ENCODE data around the gene C22orf23. TPM values are rescaled to one million over a fixed set of nuclear protein-coding genes. Genes with fewer than 3 reads are reported as not detected.

Gene C22orf23
- polyA plus RNA-seq, 4 donors, result 0.24 TPM; not detected in 2

- Histone ChIP-seq H3K4me3 (ENCODE audit: low read depth in 1 of 3, low read length in 3 of 3) (no peak overlapping the region), H3K36me3 (ENCODE audit: control insufficient read depth in 3 of 3, insufficient read depth in 2 of 3, low read depth in 1 of 3, low read length in 3 of 3) (peaks cover 0 to 57% (median 6%) of the 10 kb centered on the region in 3 donors), H3K4me1 (ENCODE audit: control insufficient read depth in 3 of 3, insufficient read depth in 2 of 3, low read depth in 1 of 3, low read length in 2 of 3) (no peaks in the 10 kb centered on the region), H3K9me3 (ENCODE audit: control insufficient read depth in 2 of 2, insufficient read depth in 1 of 2, low read depth in 1 of 2, low read length in 1 of 2) (no peaks in the 10 kb centered on the region), H3K27me3 (ENCODE audit: control insufficient read depth in 3 of 3, insufficient read depth in 3 of 3, low read length in 3 of 3) (no peaks in the 10 kb centered on the region), H3K27ac (ENCODE audit: low read depth in 1 of 3, low read length in 2 of 3) (peak overlapping the region in 1 of 3 donors; percentile 29)
- 82 to 91% (median 89%) methylated on average over 15 of the region's 15 CpGs for WGBS, 3 donors
- FAIRE-seq (no peak), DNase-seq (no peak)
Measured at GRCh38 chr22:37910890-37911672, 42.3 kb downstream of the C22orf23 start.

- WGBS, 3 donors, result 81 to 90% (median 85%) methylated on average over 7 of the region's 7 CpGs
- Histone ChIP-seq H3K27ac (ENCODE audit: low read depth in 1 of 3, low read length in 2 of 3) (no peak overlapping the region), H3K4me1 (ENCODE audit: control insufficient read depth in 3 of 3, insufficient read depth in 2 of 3, low read depth in 1 of 3, low read length in 2 of 3) (no peaks in the 10 kb centered on the region), H3K27me3 (ENCODE audit: control insufficient read depth in 3 of 3, insufficient read depth in 3 of 3, low read length in 3 of 3) (no peaks in the 10 kb centered on the region), H3K4me3 (ENCODE audit: low read depth in 1 of 3, low read length in 3 of 3) (no peak overlapping the region), H3K9me3 (ENCODE audit: control insufficient read depth in 2 of 2, insufficient read depth in 1 of 2, low read depth in 1 of 2, low read length in 1 of 2) (no peaks in the 10 kb centered on the region), H3K36me3 (ENCODE audit: control insufficient read depth in 3 of 3, insufficient read depth in 2 of 3, low read depth in 1 of 3, low read length in 3 of 3) (peaks cover 0 to 47% (median 4%) of the 10 kb centered on the region in 3 donors)
- DNase-seq (no peak), FAIRE-seq (no peak)
Measured at GRCh38 chr22:37909766-37910165, 43.6 kb downstream of the C22orf23 start.

- H3K4me1 ChIP-seq (ENCODE audit: control insufficient read depth in 3 of 3, insufficient read depth in 2 of 3, low read depth in 1 of 3, low read length in 2 of 3), result no peaks in the 10 kb centered on the region
- H3K27me3 ChIP-seq (ENCODE audit: control insufficient read depth in 3 of 3, insufficient read depth in 3 of 3, low read length in 3 of 3), result no peaks in the 10 kb centered on the region
- 30 to 49% (median 41%) methylated on average over 18 to 19 of the region's 19 CpGs for WGBS, 3 donors
- peak overlapping the region in 1 of 3 donors; percentile 82 for H3K27ac ChIP-seq (ENCODE audit: low read depth in 1 of 3, low read length in 2 of 3)
- DNase-seq (no peak), FAIRE-seq (no peak)
- peak overlapping the region in 2 of 3 donors; percentile 73 to 91 for H3K4me3 ChIP-seq (ENCODE audit: low read depth in 1 of 3, low read length in 3 of 3)
- peaks cover 0 to 26% (median 0%) of the 10 kb centered on the region in 3 donors for H3K36me3 ChIP-seq (ENCODE audit: control insufficient read depth in 3 of 3, insufficient read depth in 2 of 3, low read depth in 1 of 3, low read length in 3 of 3)
- no peaks in the 10 kb centered on the region for H3K9me3 ChIP-seq (ENCODE audit: control insufficient read depth in 2 of 2, insufficient read depth in 1 of 2, low read depth in 1 of 2, low read length in 1 of 2)
Measured at GRCh38 chr22:37907036-37907954, 46.1 kb downstream of the C22orf23 start.

GRCh38 chr22:37906364-37907008 is 46.9 kb downstream of the C22orf23 start:
- WGBS, 3 donors, result 1 to 10% (median 1%) methylated on average over 9 to 75 of the region's 75 CpGs
- DNase-seq, result peak in 1 of 2 donors; percentile 45
- H3K27me3 ChIP-seq (ENCODE audit: control insufficient read depth in 3 of 3, insufficient read depth in 3 of 3, low read length in 3 of 3), result no peaks in the 10 kb centered on the region
- peak overlapping the region; percentile 73 to 97 (median 91) for H3K4me3 ChIP-seq (ENCODE audit: low read depth in 1 of 3, low read length in 3 of 3)
- peak overlapping the region in 2 of 3 donors; percentile 77 to 82 for H3K27ac ChIP-seq (ENCODE audit: low read depth in 1 of 3, low read length in 2 of 3)
- no peaks in the 10 kb centered on the region for H3K4me1 ChIP-seq (ENCODE audit: control insufficient read depth in 3 of 3, insufficient read depth in 2 of 3, low read depth in 1 of 3, low read length in 2 of 3)
- H3K36me3 ChIP-seq (ENCODE audit: control insufficient read depth in 3 of 3, insufficient read depth in 2 of 3, low read depth in 1 of 3, low read length in 3 of 3), result peaks cover 0 to 18% (median 0%) of the 10 kb centered on the region in 3 donors
- FAIRE-seq, result no peak
- no peaks in the 10 kb centered on the region for H3K9me3 ChIP-seq (ENCODE audit: control insufficient read depth in 2 of 2, insufficient read depth in 1 of 2, low read depth in 1 of 2, low read length in 1 of 2)

- Histone ChIP-seq H3K27ac (ENCODE audit: low read depth in 1 of 3, low read length in 2 of 3) (peak within 1 kb of the TSS; percentile 10 to 82 (median 77)), H3K27me3 (ENCODE audit: control insufficient read depth in 3 of 3, insufficient read depth in 3 of 3, low read length in 3 of 3) (no peaks in the 10 kb centered on the region), H3K9me3 (ENCODE audit: control insufficient read depth in 2 of 2, insufficient read depth in 1 of 2, low read depth in 1 of 2, low read length in 1 of 2) (no peaks in the 10 kb centered on the region), H3K36me3 (ENCODE audit: control insufficient read depth in 3 of 3, insufficient read depth in 2 of 3, low read depth in 1 of 3, low read length in 3 of 3) (peaks cover 0 to 12% (median 0%) of the 10 kb centered on the region in 3 donors), H3K4me1 (ENCODE audit: control insufficient read depth in 3 of 3, insufficient read depth in 2 of 3, low read depth in 1 of 3, low read length in 2 of 3) (no peaks in the 10 kb centered on the region), H3K4me3 (ENCODE audit: low read depth in 1 of 3, low read length in 3 of 3) (peak within 1 kb of the TSS; percentile 73 to 97 (median 91))
- 5 to 16% (median 15%) methylated on average over 36 to 90 of the region's 90 CpGs for WGBS, 3 donors
- DNase-seq (peak; percentile 68 to 87), FAIRE-seq (no peak)
Measured at GRCh38 chr22:37905534-37906363, 47.7 kb downstream of the C22orf23 start, which contains the start of gene MICALL1. MICALL1 (plus strand) TSS chr22:37906297; CDS start chr22:37906423, 126 bp downstream.

GRCh38 chr22:37904572-37905533 is 48.5 kb downstream of the C22orf23 start:
- no peak overlapping the region for H3K4me3 ChIP-seq (ENCODE audit: low read depth in 1 of 3, low read length in 3 of 3)
- no peak for FAIRE-seq
- WGBS, 3 donors, result 79 to 88% (median 81%) methylated on average over 10 of the region's 10 CpGs

More at GRCh38 chr22:37904572-37905533, 48.5 kb downstream of the C22orf23 start:
- Histone ChIP-seq H3K36me3 (ENCODE audit: control insufficient read depth in 3 of 3, insufficient read depth in 2 of 3, low read depth in 1 of 3, low read length in 3 of 3) (peaks cover 0 to 6% (median 0%) of the 10 kb centered on the region in 3 donors), H3K27ac (ENCODE audit: low read depth in 1 of 3, low read length in 2 of 3) (peak overlapping the region in 2 of 3 donors; percentile 10 to 68), H3K9me3 (ENCODE audit: control insufficient read depth in 2 of 2, insufficient read depth in 1 of 2, low read depth in 1 of 2, low read length in 1 of 2) (no peaks in the 10 kb centered on the region), H3K4me1 (ENCODE audit: control insufficient read depth in 3 of 3, insufficient read depth in 2 of 3, low read depth in 1 of 3, low read length in 2 of 3) (no peaks in the 10 kb centered on the region), H3K27me3 (ENCODE audit: control insufficient read depth in 3 of 3, insufficient read depth in 3 of 3, low read length in 3 of 3) (no peaks in the 10 kb centered on the region)
- no peak for DNase-seq
